Cardiac muscle cell (in vitro differentiated cells and primary cell): ENCODE measurements around the gene FGF14. TPM values are rescaled to one million over a fixed set of nuclear protein-coding genes. Genes with fewer than 3 reads are reported as not detected.
"Not testable (repeated sequence)": the region's sequence is repeated elsewhere in the genome, so short reads cannot be mapped to it uniquely, and the experiment has no call there.

Experiments
- DNase-seq, 2 donors: peaks; one replicate each; pipeline versions ENCODE4 v3.0.0 to v3.0.0-alpha.2; 2010 to 2017; ENCODE audit warnings: low read depth in 1 of 2, low spot score in 1 of 2
- H3K27ac ChIP-seq: fragments of 200-600 bp; sonication (generic); 2 replicates; pipeline ENCODE4 v1.5.1; 2016
- H3K27me3 ChIP-seq: fragments of 200-600 bp; sonication (generic); 2 replicates; pipeline ENCODE4 v1.6.0; 2016; ENCODE audit warnings: control low read depth
- H3K36me3 ChIP-seq: fragments of 200-600 bp; sonication (generic); 2 replicates; pipeline ENCODE4 v1.5.1; 2016; ENCODE audit warnings: control low read depth
- H3K4me1 ChIP-seq: fragments of 200-600 bp; sonication (generic); 2 replicates; pipeline ENCODE4 v1.8.1; 2017; ENCODE audit warnings: low read depth, mild to moderate bottlenecking, mixed run types
- H3K4me3 ChIP-seq: fragments of 200-600 bp; sonication (generic); 2 replicates; pipeline ENCODE4 v1.5.1; 2016; ENCODE audit warnings: mild to moderate bottlenecking
- H3K9me3 ChIP-seq: fragments of 200-600 bp; sonication (generic); 2 replicates; pipeline ENCODE4 v1.5.1; 2017; ENCODE audit warnings: low read depth, mild to moderate bottlenecking, control low read depth
- CTCF ChIP-seq: IDR thresholded peaks from 2 replicates; pipeline ENCODE4 v1.5.1; 2012; ENCODE audit warnings: low read depth, mild to moderate bottlenecking, low read length
- polyA plus RNA-seq: library from polyadenylated mRNA; unstranded; fragments of >200 nt; fragmentation: Nextera tagmentation; extraction: Ambion mirVana; gene quantifications from 2 replicates; pipeline ENCODE4 v1.2.1, GENCODE V29; 2016
- total RNA-seq: library from RNA; depleted of rRNA; stranded (reverse); fragments of >200 nt; gene quantifications from 2 replicates; pipeline ENCODE4 v1.2.3, GENCODE V29; 2016

FGF14 gene
- total and polyA plus RNA-seq, 2 experiments from 2014 or later: not detected

- Histone ChIP-seq H3K36me3 (no peaks in the 10 kb centered on the region), H3K27ac (no peak overlapping the region), H3K27me3 (no peaks in the 10 kb centered on the region), H3K4me1 (no peaks in the 10 kb centered on the region), H3K4me3 (no peak overlapping the region), H3K9me3 (no peaks in the 10 kb centered on the region)
- DNase-seq: no peak
- no peak for TF ChIP-seq CTCF
These were observed 381.1 kb downstream of the FGF14 start for GRCh38 chr13:102020611-102021216.

DNA sequence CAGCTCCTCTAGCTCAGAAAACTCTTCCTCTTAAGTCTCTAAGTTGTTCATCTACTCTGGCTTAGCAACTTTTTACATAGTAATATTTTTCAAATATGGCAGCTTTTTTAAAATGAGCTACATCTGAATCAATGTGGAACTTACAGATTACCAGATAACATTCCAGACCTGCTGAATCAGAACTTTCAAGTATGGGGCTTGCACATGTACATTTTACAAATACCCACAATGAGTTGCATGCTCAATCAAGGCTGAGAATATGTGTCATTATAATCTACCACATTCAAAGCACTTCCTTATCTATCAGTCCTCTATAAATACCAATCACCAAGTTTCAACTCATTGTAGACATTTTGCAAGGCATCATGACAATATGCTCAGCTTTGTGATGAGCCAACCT is 383.1 kb downstream of the FGF14 start:
- H3K9me3 ChIP-seq: no peaks in the 10 kb centered on the region
- no peak for TF ChIP-seq CTCF
- H3K4me1 ChIP-seq: no peaks in the 10 kb centered on the region
- H3K4me3 ChIP-seq: no peak overlapping the region
- no peaks in the 10 kb centered on the region for H3K27me3 ChIP-seq
- H3K36me3 ChIP-seq: no peaks in the 10 kb centered on the region
- no peak for DNase-seq
- H3K27ac ChIP-seq: no peak overlapping the region

DNA sequence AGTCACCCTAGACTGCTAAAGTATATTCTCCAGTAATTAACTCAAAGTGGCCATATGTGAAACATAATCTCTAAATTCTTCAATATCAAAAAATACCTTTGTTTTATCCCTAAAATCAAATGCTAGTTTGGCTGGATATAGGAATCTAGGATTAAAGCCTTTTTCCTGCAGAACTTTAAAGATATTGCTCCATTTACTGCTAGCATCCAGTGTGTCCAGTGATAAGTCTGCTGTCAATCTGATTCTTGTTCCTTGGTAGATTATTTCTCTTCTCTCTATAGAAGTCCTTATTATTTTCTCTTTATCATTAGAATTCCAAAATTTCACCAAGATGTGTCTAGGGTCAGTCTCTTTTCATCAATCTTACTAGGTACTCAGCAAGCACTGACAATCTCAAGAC is 384.6 kb downstream of the FGF14 start:
- no peaks in the 10 kb centered on the region for H3K9me3 ChIP-seq
- no peaks in the 10 kb centered on the region for H3K4me1 ChIP-seq
- H3K36me3 ChIP-seq: no peaks in the 10 kb centered on the region
- no peak overlapping the region for H3K4me3 ChIP-seq
- H3K27ac ChIP-seq: no peak overlapping the region
- no peak for TF ChIP-seq CTCF
- DNase-seq: no peak
- no peaks in the 10 kb centered on the region for H3K27me3 ChIP-seq

- DNase-seq: no peak
- Histone ChIP-seq H3K27ac (no peak overlapping the region), H3K36me3 (no peaks in the 10 kb centered on the region), H3K27me3 (no peaks in the 10 kb centered on the region), H3K4me3 (no peak overlapping the region), H3K9me3 (no peaks in the 10 kb centered on the region), H3K4me1 (no peaks in the 10 kb centered on the region)
- TF ChIP-seq CTCF: no peak
These were observed 389.3 kb downstream of the FGF14 start for GRCh38 chr13:102012299-102013293.

- H3K27me3 ChIP-seq, H3K27ac ChIP-seq, DNase-seq, H3K9me3 ChIP-seq, H3K36me3 ChIP-seq, H3K4me1 ChIP-seq, H3K4me3 ChIP-seq: not testable (repeated sequence)
These were observed 390.4 kb downstream of the FGF14 start for GRCh38 chr13:102011455-102011854.
